H1 (cell line): ENCODE measurements around the gene FAM120A. TPM values are rescaled to one million over a fixed set of nuclear protein-coding genes. Genes with fewer than 3 reads are reported as not detected.
A peak's percentile ranks its signal among the peaks of the same experiment; 100 is the strongest.

ENCODE experiments used
- CTCF ChIA-PET: fragments of 300-600 bp; sonication (Branson Sonifier 250); formaldehyde crosslinking; loops from one replicate; lab custom pipeline; 2021; ENCODE audit not compliant: partially characterized antibody; lab: Charles Lee
- POLR2A ChIA-PET: fragments of 300-600 bp; sonication (Branson Sonifier 250); formaldehyde crosslinking; loops from one replicate; lab custom pipeline; 2021; ENCODE audit warnings: inconsistent platforms; ENCODE audit not compliant: partially characterized antibody; lab: Charles Lee
- DNase-seq, 2 experiments: peaks; one replicate each; pipeline versions ENCODE4 v3.0.0 to v3.0.0-alpha.2; 2010 to 2022; ENCODE audit warnings: low spot score in 2 of 2, low read depth in 1 of 2, mixed read lengths in 1 of 2
- FAIRE-seq: peaks from 2 replicates; lab custom pipeline; 2011; peaks lifted over from hg19 to GRCh38; lab: Jason Lieb, UNC
- H2AFZ ChIP-seq: 2 replicates; pipeline ENCODE4 v1.8.1; 2012; ENCODE audit warnings: low read length, inconsistent platforms
- H2AK5ac ChIP-seq: 2 replicates; pipeline ENCODE4 v1.6.1; 2013; ENCODE audit warnings: low read depth, low read length
- H2BK120ac ChIP-seq: replicated peaks from 2 replicates; pipeline ENCODE3; 2013; ENCODE audit warnings: low read depth, low read length, inconsistent platforms
- H2BK12ac ChIP-seq: 2 replicates; pipeline ENCODE4 v1.6.1; 2013; ENCODE audit warnings: low read depth, low read length
- H2BK15ac ChIP-seq: 2 replicates; pipeline ENCODE4 v1.6.1; 2013; ENCODE audit warnings: low read length
- H2BK20ac ChIP-seq: 2 replicates; pipeline ENCODE4 v1.6.1; 2013; ENCODE audit warnings: low read length
- H2BK5ac ChIP-seq: 2 replicates; pipeline ENCODE4 v1.6.1; 2013; ENCODE audit warnings: low read depth, low read length
- H3K14ac ChIP-seq: 2 replicates; pipeline ENCODE4 v1.6.1; 2013; ENCODE audit warnings: inconsistent platforms; ENCODE audit not compliant: insufficient read length
- H3K18ac ChIP-seq: 2 replicates; pipeline ENCODE4 v1.6.1; 2013; ENCODE audit warnings: low read length; ENCODE audit errors: extremely low read depth
- H3K23ac ChIP-seq: 2 replicates; pipeline ENCODE4 v1.6.1; 2013; ENCODE audit warnings: inconsistent platforms; ENCODE audit not compliant: insufficient read length
- H3K23me2 ChIP-seq: 2 replicates; pipeline ENCODE4 v1.6.1; 2013; ENCODE audit warnings: low read depth, low read length
- H3K27ac ChIP-seq: 2 replicates; pipeline ENCODE4 v1.6.1; 2011; ENCODE audit warnings: low read depth, low read length, inconsistent platforms
- H3K27me3 ChIP-seq, 4 experiments: replicated peaks in 1 of 4; 1 replicate in 1 of 4; 2 replicates in 3 of 4; pipeline versions ENCODE4 v1.6.1 to v1.8.1; 2011 to 2013; ENCODE audit warnings: low read length in 3 of 4, mild to moderate bottlenecking in 3 of 4, inconsistent platforms in 2 of 4, mixed read lengths in 2 of 4, moderate library complexity in 1 of 4; ENCODE audit not compliant: control insufficient read depth in 3 of 4, insufficient read depth in 3 of 4; ENCODE audit errors: extremely low read depth in 1 of 4
- H3K36me3 ChIP-seq, 4 experiments: 2 replicates each; pipeline versions ENCODE4 v1.6.1 to v1.8.1; 2011 to 2013; ENCODE audit warnings: mild to moderate bottlenecking in 4 of 4, low read length in 3 of 4, moderate library complexity in 2 of 4, control low read depth in 1 of 4, inconsistent platforms in 1 of 4; ENCODE audit not compliant: insufficient read depth in 4 of 4, control insufficient read depth in 2 of 4
- H3K4ac ChIP-seq: replicated peaks from 2 replicates; pipeline ENCODE3; 2013; ENCODE audit warnings: low read length, low read depth, mixed read lengths, inconsistent platforms; ENCODE audit not compliant: insufficient read length
- H3K4me1 ChIP-seq, 4 experiments: replicated peaks in 1 of 4; 1 replicate in 1 of 4; 2 replicates in 3 of 4; pipeline versions ENCODE4 v1.6.1 to v1.8.1; 2011 to 2013; ENCODE audit warnings: low read length in 3 of 4, inconsistent platforms in 2 of 4, mixed read lengths in 1 of 4; ENCODE audit not compliant: insufficient read depth in 4 of 4, control insufficient read depth in 3 of 4
- H3K4me2 ChIP-seq, 2 experiments: 2 replicates each; pipeline versions ENCODE4 v1.6.1 to v1.8.1; 2011 to 2013; ENCODE audit warnings: low read depth in 2 of 2, low read length in 2 of 2, control low read depth in 1 of 2, inconsistent platforms in 1 of 2, mild to moderate bottlenecking in 1 of 2; ENCODE audit not compliant: insufficient read depth in 1 of 2
- H3K4me3 ChIP-seq, 4 experiments: fragments of 200-600, 300-600 bp in 1 of 4; sonication (generic), shearing (Covaris generic), sonication (Bioruptor Twin) in 1 of 4; 2 replicates each; pipeline versions ENCODE4 v1.5.1 to v1.8.1; 2011 to 2016; ENCODE audit warnings: low read length in 4 of 4, low read depth in 3 of 4, control low read depth in 2 of 4, inconsistent platforms in 2 of 4, mild to moderate bottlenecking in 2 of 4, mixed read lengths in 1 of 4, moderate library complexity in 1 of 4; ENCODE audit not compliant: insufficient read depth in 2 of 4; ENCODE audit errors: extremely low read depth in 1 of 4
- H3K56ac ChIP-seq: replicated peaks from 2 replicates; pipeline ENCODE3; 2013; ENCODE audit warnings: low read depth, mild to moderate bottlenecking, mixed read lengths, low read length, inconsistent platforms; ENCODE audit not compliant: insufficient read length
- H3K79me1 ChIP-seq: 2 replicates; pipeline ENCODE4 v1.6.1; 2013; ENCODE audit warnings: low read depth, low read length, control low read depth
- H3K79me2 ChIP-seq, 2 experiments: 2 replicates each; pipeline versions ENCODE4 v1.6.1 to v1.8.1; 2012 to 2013; ENCODE audit warnings: low read length in 2 of 2, mild to moderate bottlenecking in 2 of 2, inconsistent platforms in 1 of 2; ENCODE audit not compliant: insufficient read depth in 2 of 2, control insufficient read depth in 1 of 2
- H3K9ac ChIP-seq, 4 experiments: replicated peaks in 1 of 4; 1 replicate in 1 of 4; 2 replicates in 3 of 4; pipeline versions ENCODE4 v1.6.1 to v1.8.1; 2011 to 2013; ENCODE audit warnings: low read depth in 3 of 4, low read length in 3 of 4, control low read depth in 2 of 4, mild to moderate bottlenecking in 2 of 4, moderate library complexity in 2 of 4, inconsistent platforms in 1 of 4; ENCODE audit errors: extremely low read depth in 1 of 4
- H3K9me3 ChIP-seq, 2 experiments: 2 replicates each; pipeline versions ENCODE4 v1.6.1 to v1.8.1; 2012 to 2013; ENCODE audit warnings: mild to moderate bottlenecking in 2 of 2, moderate library complexity in 2 of 2, control low read depth in 1 of 2, inconsistent platforms in 1 of 2, low read depth in 1 of 2, low read length in 1 of 2, mixed read lengths in 1 of 2; ENCODE audit not compliant: insufficient read depth in 2 of 2
- H4K20me1 ChIP-seq, 2 experiments: replicated peaks in 1 of 2; 2 replicates each; pipeline versions ENCODE3 to v1.8.1; 2011 to 2013; ENCODE audit warnings: inconsistent platforms in 2 of 2, low read length in 2 of 2, mild to moderate bottlenecking in 1 of 2; ENCODE audit not compliant: insufficient read depth in 2 of 2, control insufficient read depth in 1 of 2
- H4K5ac ChIP-seq: 2 replicates; pipeline ENCODE4 v1.6.1; 2013; ENCODE audit warnings: low read length, low read depth, mixed read lengths, inconsistent platforms; ENCODE audit not compliant: insufficient read length
- H4K8ac ChIP-seq: 2 replicates; pipeline ENCODE4 v1.8.0; 2013; ENCODE audit warnings: mild to moderate bottlenecking, moderate library complexity, low read length, inconsistent platforms; ENCODE audit not compliant: insufficient read depth; ENCODE audit errors: extremely low read depth
- H4K91ac ChIP-seq: replicated peaks from 2 replicates; pipeline ENCODE3; 2013; ENCODE audit warnings: low read length, mixed read lengths, inconsistent platforms; ENCODE audit not compliant: insufficient read length
- EP300 ChIP-seq, 2 experiments: IDR thresholded peaks; 1 replicate in 1 of 2; 2 replicates in 1 of 2; pipeline ENCODE4 v1.6.1; 2011 to 2012; ENCODE audit warnings: low read depth in 2 of 2, low read length in 2 of 2, mild to moderate bottlenecking in 2 of 2, borderline replicate concordance in 1 of 2, inconsistent platforms in 1 of 2, moderate library complexity in 1 of 2
- HDAC6 ChIP-seq: IDR thresholded peaks from one replicate; pipeline ENCODE4 v1.7.1; 2012; ENCODE audit warnings: low read depth, mild to moderate bottlenecking, inconsistent platforms, low read length, moderate library complexity
- SIN3A ChIP-seq, 2 experiments: IDR thresholded peaks in 1 of 2; conservative IDR thresholded peaks in 1 of 2; 2 replicates each; pipeline ENCODE4 v1.6.1; 2011 to 2012; ENCODE audit warnings: low read length in 2 of 2, improper control_type of control experiment in 1 of 2, low read depth in 1 of 2, mild to moderate bottlenecking in 1 of 2
- TEAD4 ChIP-seq: IDR thresholded peaks from 2 replicates; pipeline ENCODE4 v1.6.1; 2012; ENCODE audit warnings: low read depth, low read length, inconsistent platforms, mixed read lengths
- WGBS, 2 experiments: shearing (Covaris generic) in 1 of 2; methylation state at CpG; one replicate each; pipeline versions ENCODE4 v1.1.6 to v1.1.7; 2013 to 2015; ENCODE audit warnings: low lambda C conversion rate in 2 of 2, mixed read lengths in 2 of 2, inconsistent platforms in 1 of 2, low coverage in 1 of 2, missing lambda C conversion rate in 1 of 2; ENCODE audit not compliant: insufficient replicate concordance in 2 of 2, insufficient coverage in 1 of 2, insufficient read length in 1 of 2; ENCODE audit errors: extremely low coverage in 1 of 2, missing lambda C conversion rate in 1 of 2; 5-methylcytosine and 5-hydroxymethylcytosine counted together
- polyA plus RNA-seq, 7 experiments: library from polyadenylated mRNA; depleted of rRNA in 3 of 7; stranded (reverse) in 5 of 7; unstranded in 2 of 7; fragments of >200 nt in 5 of 7; fragments of 200-250 nt in 2 of 7; gene quantifications; 1 replicate in 5 of 7; 2 replicates in 1 of 7; 4 replicates in 1 of 7; pipeline versions ENCODE4 v1.2.1 to v1.2.3, GENCODE V29; 2011 to 2013; ENCODE audit warnings: missing spikeins in 2 of 7, mixed read lengths in 2 of 7
- total RNA-seq: library from RNA; stranded (reverse); fragmentation: NEBNext Ultra II Directional; extraction: Animal tissue kit (Norgen Biotek cat#: 25700); gene quantifications from 2 replicates; pipeline ENCODE4 v1.2.1, GENCODE V29; 2021

The FAM120A gene
- total and polyA plus RNA-seq, 2 of the 8 experiments (the other 6 are each of a cell fraction or from before 2014, with no cell fraction given): 24.9 to 54.7 TPM

DNA sequence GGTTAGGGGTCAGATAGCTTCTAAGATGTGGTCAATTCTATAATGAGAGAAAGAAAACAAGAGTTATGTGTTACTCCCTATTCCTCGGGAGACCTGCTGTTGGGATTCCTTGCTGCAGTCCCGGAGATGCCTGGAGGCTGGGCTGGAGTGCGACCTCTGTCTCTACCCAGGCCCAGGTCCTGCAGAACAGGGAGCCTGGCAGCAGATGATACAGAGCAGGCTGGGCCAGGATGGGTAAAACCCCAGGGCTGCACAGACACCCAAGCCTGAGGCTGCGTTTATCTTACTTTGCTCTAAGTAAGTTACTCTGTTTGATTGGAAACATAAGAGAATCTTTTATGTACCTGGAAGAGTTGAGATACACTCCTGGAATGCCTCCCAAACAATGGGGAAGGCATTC lies 28.8 kb downstream of the FAM120A start:
- Histone ChIP-seq H3K79me2 (peaks cover 0 to 41% of the 10 kb centered on the region in 2 experiments; a peak in 3 of 4 replicates), H3K4me3 (no peak overlapping the region), H4K20me1 (peaks cover 0 to 3% of the 10 kb centered on the region in 2 experiments), H3K27ac (no peak overlapping the region), H2BK120ac (no peak overlapping the region), H3K4me2 (0 out of 4 replicates have a peak overlapping the region, but pooled peaks of 1 of the 2 experiments have one; percentile 2), H3K9ac (no peak overlapping the region), H2BK15ac (no peak overlapping the region), H3K23me2 (no peaks in the 10 kb centered on the region), H3K27me3 (no peaks in the 10 kb centered on the region), H2BK20ac (no peak overlapping the region), H4K91ac (no peak overlapping the region), H3K56ac (no peak overlapping the region), H3K23ac (no peak overlapping the region), H3K14ac (no peak overlapping the region), H3K4ac (no peak overlapping the region), H3K9me3 (no peaks in the 10 kb centered on the region), H2AK5ac (no peak overlapping the region), H4K8ac (no peak overlapping the region), H3K79me1 (peaks cover 6% of the 10 kb centered on the region), H2AFZ (no peak overlapping the region), H4K5ac (no peak overlapping the region), H3K4me1 (peaks cover 3 to 10% (median 6%) of the 10 kb centered on the region in 4 experiments; a peak in 5 of 7 replicates), H3K36me3 (peaks cover 0 to 15% (median 2%) of the 10 kb centered on the region in 4 experiments; a peak in 5 of 8 replicates), H2BK5ac (no peak overlapping the region), H3K18ac (no peak overlapping the region), H2BK12ac (no peak overlapping the region)
- TF ChIP-seq TEAD4 (peak; percentile 38; the same call in 1 of the 2 replicates), SIN3A (conservative IDR thresholded peaks at IDR 0.05 in 1 of 2, IDR thresholded peaks at IDR 0.05 in 1 of 2; ENCODE audit: low read depth in 1 of 2, low read length in 2 of 2) (no peak), HDAC6 (no peak), EP300 (IDR thresholded peaks at IDR 0.05; ENCODE audit: borderline replicate concordance in 1 of 2, low read depth in 2 of 2, low read length in 2 of 2) (no peak)
- CTCF ChIA-PET: interaction anchor here (0.7 to 2.4 kb wide), 4 partner anchors 13 to 39 kb away, joined by 3 to 8 read pairs (median 3); no protein-coding TSS in a partner anchor
- POLR2A ChIA-PET: no interaction called here
- no peak for FAIRE-seq
- WGBS, 2 experiments: 77% methylated on average over 4 of the region's 4 CpGs; no CpG with 5 or more reads in 1 of the 2 experiments
- DNase-seq: no peak
